Panc1 (cell line): Measurements from ENCODE around the gene SAP30BP.

Experiments
- CTCF ChIP-seq: fragments of 450-650 bp; IDR thresholded peaks from 2 replicates; pipeline ENCODE4 v1.5.1; 2017; ENCODE audit warnings: mild to moderate bottlenecking
- POLR2AphosphoS5 ChIP-seq: IDR thresholded peaks from 2 replicates; pipeline ENCODE4 v1.6.1; 2012; ENCODE audit warnings: mild to moderate bottlenecking, low read depth, low read length, moderate library complexity
- SIN3A ChIP-seq: IDR thresholded peaks from 2 replicates; pipeline ENCODE4 v1.6.1; 2012; ENCODE audit warnings: low read depth, mild to moderate bottlenecking, low read length, moderate library complexity, borderline replicate concordance; ENCODE audit not compliant: insufficient read depth

- no peak for TF ChIP-seq CTCF
- no peak for TF ChIP-seq SIN3A
- no peak for TF ChIP-seq POLR2AphosphoS5
Observed at GRCh38 chr17:75627094-75627493, 40.0 kb upstream of the SAP30BP start.
